COLO668 (cell line): ENCODE results near the gene HFE.
A peak's percentile ranks its signal among the peaks of the same experiment; 100 is the strongest.
"Not testable (repeated sequence)": the region's sequence is repeated elsewhere in the genome, so short reads cannot be mapped to it uniquely, and the experiment has no call there.

Experiments used
- DNase-seq: peaks from one replicate; lab custom pipeline; 2025; ENCODE audit not compliant: unreplicated experiment; lab: John Stamatoyannopoulos, UW

Gene HFE

GRCh38 chr6:26058477-26059033 lies 28.7 kb upstream of the HFE start:
- not testable (repeated sequence) for DNase-seq

DNA sequence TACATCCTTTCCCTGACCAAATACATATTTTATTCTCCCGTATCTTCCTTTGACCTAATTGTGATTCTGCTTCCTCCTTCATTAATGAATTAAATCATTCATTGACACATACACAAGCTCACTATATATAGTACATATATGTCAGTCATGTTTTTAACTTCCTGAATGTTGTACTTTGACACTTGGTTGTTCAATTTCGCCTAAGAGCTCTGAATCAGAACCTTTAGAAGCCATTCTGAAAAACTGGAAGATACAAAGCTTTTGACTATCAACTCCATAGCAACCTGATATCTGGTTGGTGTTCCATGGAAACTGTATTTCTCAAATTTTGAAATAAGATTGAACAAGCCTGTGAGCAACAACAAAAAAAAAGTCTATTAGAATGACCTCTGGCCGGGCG lies 27.3 kb upstream of the HFE start:
- DNase-seq, result no peak

GRCh38 chr6:26064619-26065257 lies 22.5 kb upstream of the HFE start:
- peak; percentile 16 for DNase-seq

- peak; percentile 58 for DNase-seq
Measured at GRCh38 chr6:26065952-26066380, 21.3 kb upstream of the HFE start.

DNA sequence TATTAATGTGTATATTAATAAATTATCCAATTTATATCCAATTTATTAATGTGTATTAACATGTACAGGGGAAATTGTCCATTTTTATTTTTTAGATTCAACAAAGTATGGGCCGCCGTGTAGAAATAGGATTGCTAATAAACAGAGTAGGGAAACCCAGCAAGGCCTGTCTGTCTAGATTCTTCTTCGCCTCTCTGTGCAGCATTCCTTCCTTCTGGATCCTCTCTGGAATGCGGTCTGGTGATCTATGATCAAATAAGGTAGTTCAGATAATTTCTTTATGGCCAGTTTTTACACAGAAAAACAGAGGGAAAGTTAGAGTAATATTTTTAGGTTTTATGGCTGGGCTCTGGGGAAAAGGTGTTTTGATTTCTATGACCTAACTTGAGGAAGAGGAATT lies 19.9 kb upstream of the HFE start:
- no peak for DNase-seq

DNA sequence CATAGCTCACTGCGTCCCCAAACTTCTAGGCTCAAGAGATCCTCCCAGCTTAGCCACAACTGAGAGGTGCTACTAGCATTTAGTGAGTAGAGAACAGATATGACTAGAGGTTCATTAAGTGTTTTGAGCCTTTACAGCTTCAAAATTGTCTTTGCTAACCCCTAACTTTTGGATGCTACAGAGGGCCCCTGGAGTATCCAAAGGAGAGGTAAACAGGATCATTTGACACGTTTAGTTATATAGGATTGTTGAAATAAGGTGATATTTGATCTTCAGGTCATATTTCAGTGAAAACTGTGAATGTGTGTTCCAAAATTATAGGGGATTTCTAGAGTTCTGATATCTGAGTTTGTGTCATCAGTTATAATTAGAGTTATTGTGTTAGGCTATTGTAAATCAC lies 19.2 kb upstream of the HFE start:
- DNase-seq, result no peak

DNA sequence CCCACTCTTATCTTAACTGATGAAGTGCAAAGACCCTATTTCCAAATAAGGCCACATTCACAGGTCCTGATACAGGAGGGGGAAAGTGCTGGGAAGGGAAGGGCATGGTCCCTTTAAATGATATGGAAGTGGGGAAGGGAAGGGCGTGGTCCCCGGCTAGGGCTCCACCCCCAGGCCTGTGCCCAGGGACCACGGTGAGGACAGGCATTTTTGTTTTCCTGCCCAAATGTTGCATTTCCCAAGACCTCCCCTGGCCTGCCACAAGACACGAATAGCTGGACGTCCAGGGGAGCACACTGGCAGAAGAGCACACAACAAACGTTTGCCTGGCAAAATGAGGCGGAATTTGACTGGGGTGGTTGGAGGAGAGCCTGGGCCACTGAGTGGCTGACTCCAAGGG lies 16.1 kb upstream of the HFE start:
- no peak for DNase-seq

DNA sequence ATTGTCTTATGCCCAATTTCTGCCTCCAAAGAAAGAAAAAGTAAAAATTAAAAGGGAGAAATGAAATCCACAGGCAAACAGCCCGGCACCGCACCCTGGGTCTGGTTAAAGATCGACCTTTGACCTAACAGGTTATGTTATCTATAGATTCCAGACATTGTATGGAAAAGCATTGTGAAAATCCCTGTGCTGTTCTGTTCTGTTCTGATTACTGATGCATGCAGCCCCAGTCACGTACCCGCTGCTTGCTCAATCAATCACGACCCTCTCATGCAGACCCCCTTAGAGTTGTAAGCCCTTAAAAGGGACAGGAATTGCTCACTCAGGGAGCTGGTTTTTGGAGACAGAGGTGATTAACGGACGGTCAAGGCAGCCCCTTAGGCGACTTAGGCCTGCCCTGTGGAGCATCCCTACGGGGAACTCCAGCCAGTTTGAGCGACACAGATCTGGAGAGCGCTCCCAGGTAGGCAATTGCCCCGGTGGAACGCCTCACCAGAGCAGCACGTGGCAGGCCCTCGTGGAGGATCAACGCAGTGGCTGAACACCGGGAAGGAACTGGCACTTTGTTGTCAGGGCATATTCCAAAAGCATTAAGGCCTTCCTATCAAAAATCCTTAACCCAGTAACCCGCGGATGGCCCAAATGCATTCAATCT lies 12.0 kb upstream of the HFE start:
- no peak for DNase-seq

- peak; percentile 4 for DNase-seq
Measured at GRCh38 chr6:26078066-26078465, 9.2 kb upstream of the HFE start.

- DNase-seq, result not testable (repeated sequence)
Measured at GRCh38 chr6:26081096-26081495, 6.1 kb upstream of the HFE start.

DNA sequence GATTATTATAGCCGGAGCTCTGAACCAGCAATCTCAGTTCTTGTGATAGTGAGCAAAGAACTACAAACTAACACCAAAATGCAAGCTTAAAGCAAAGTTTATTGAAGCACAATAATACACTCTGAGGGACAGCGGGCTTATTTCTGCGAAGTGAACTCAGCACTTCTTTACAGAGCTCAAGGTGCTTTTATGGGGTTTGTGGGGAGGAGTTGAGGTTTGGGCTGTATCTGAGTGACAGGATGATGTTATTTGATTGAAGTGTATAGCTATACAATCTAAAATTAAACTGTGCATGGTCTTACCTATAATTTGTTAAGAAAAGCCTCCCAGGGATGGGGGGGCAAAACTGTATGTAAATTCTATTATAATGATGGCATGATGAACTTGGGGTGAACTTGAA lies 1.0 kb upstream of the HFE start:
- DNase-seq, result no peak

DNA sequence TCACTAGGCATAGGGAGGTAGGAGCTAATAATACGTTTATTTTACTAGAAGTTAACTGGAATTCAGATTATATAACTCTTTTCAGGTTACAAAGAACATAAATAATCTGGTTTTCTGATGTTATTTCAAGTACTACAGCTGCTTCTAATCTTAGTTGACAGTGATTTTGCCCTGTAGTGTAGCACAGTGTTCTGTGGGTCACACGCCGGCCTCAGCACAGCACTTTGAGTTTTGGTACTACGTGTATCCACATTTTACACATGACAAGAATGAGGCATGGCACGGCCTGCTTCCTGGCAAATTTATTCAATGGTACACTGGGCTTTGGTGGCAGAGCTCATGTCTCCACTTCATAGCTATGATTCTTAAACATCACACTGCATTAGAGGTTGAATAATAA lies 1.1 kb downstream of the HFE start:
- no peak for DNase-seq

DNA sequence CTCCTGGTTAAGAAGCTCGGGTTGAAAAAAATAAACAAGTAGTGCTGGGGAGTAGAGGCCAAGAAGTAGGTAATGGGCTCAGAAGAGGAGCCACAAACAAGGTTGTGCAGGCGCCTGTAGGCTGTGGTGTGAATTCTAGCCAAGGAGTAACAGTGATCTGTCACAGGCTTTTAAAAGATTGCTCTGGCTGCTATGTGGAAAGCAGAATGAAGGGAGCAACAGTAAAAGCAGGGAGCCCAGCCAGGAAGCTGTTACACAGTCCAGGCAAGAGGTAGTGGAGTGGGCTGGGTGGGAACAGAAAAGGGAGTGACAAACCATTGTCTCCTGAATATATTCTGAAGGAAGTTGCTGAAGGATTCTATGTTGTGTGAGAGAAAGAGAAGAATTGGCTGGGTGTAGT lies 2.0 kb downstream of the HFE start:
- no peak for DNase-seq

DNA sequence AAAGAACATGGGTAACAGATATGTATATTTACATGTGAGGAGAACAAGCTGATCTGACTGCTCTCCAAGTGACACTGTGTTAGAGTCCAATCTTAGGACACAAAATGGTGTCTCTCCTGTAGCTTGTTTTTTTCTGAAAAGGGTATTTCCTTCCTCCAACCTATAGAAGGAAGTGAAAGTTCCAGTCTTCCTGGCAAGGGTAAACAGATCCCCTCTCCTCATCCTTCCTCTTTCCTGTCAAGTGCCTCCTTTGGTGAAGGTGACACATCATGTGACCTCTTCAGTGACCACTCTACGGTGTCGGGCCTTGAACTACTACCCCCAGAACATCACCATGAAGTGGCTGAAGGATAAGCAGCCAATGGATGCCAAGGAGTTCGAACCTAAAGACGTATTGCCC lies 5.2 kb downstream of the HFE start:
- DNase-seq, result no peak

GRCh38 chr6:26094036-26094435 lies 6.8 kb downstream of the HFE start:
- no peak for DNase-seq

GRCh38 chr6:26097268-26097875 lies 10.1 kb downstream of the HFE start:
- peak; percentile 30 for DNase-seq

DNA sequence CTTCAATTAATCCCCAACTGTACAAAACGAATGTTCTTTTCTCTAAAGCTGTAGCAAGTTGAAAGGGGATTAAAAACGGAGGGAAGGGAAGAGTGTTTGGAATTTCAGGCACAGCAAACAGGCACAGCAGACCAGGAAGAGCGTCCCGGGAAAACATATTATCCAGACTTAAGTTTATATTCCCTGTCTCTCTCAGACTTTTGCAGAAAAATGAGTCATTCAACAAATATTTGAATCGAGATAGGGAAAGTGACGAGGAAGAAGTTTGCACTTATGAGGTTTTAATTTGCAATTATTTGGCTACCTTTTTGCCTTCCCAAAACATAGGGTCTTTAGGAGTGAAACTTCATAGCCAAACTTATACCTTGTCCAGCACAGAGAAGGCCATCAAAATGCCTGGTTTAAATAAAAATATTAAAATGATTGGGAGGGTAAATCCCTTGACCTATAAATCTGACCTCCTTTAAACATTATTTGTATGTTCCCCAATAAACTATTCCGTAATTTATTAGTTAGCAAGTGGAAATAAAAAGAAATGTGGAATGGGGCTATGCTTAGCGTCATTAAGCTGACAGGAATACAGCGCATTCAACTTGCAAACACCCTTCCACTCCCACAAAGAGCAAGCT lies 16.0 kb downstream of the HFE start:
- no peak for DNase-seq

DNA sequence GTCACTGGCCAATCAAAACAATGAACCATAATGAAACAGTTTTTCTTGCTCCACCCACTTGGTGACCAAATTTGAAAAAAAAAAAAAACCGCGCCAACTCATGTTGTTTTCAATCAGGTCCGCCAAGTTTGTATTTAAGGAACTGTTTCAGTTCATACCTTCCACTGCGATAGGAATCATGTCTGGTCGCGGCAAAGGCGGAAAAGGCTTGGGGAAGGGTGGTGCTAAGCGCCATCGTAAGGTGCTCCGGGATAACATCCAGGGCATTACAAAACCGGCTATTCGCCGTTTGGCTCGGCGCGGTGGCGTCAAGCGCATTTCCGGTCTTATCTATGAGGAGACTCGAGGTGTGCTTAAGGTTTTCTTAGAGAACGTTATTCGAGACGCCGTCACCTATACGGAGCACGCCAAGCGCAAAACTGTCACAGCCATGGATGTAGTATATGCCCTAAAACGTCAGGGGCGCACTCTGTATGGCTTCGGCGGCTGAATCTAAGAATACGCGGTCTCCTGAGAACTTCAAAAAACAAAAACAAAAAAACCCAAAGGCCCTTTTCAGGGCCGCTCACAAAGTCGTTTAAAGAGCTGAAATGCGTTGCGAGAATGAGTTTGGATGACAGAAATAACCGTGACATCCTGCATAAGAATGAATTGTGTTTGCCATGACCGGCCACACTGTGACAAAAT lies 16.7 kb downstream of the HFE start:
- DNase-seq, result peak; percentile 79

- no peak for DNase-seq
Measured at GRCh38 chr6:26104457-26105108, 17.4 kb downstream of the HFE start.

- DNase-seq, result no peak
Measured at GRCh38 chr6:26105109-26105730, 18.0 kb downstream of the HFE start.
